ENCODE data around the gene THRB.

THRB gene

GRCh38 chr3:24521420-24522145, 26.9 kb upstream of the THRB start:
- H2AFZ ChIP-seq = peak overlapping the region; percentile 90
- H3K27ac ChIP-seq = peak overlapping the region; percentile 31
- H3K4me3 ChIP-seq (ENCODE audit: low read depth, low read length) = peak overlapping the region; percentile 76
- no peaks in the 10 kb centered on the region for H3K27me3 ChIP-seq (ENCODE audit: control insufficient read depth, insufficient read depth, low read length)
- H3K4me1 ChIP-seq = peaks cover 3% of the 10 kb centered on the region
- no peak for TF ChIP-seq CTCF (IDR thresholded peaks at IDR 0.05)
- no peaks in the 10 kb centered on the region for H3K9me3 ChIP-seq (ENCODE audit: control insufficient read depth, low read length)
- peak overlapping the region; percentile 89 for H3K4me2 ChIP-seq (ENCODE audit: low read length)
- H3K79me2 ChIP-seq = no peaks in the 10 kb centered on the region
- no peaks in the 10 kb centered on the region for H3K36me3 ChIP-seq (ENCODE audit: control insufficient read depth, insufficient read depth, low read length)
- peak overlapping the region; percentile 8 for H3K9ac ChIP-seq

GRCh38 chr3:24520976-24521419, 26.3 kb upstream of the THRB start:
- Histone ChIP-seq H3K4me1 (peaks cover 3% of the 10 kb centered on the region), H3K27ac (peak overlapping the region; percentile 31), H3K36me3 (ENCODE audit: control insufficient read depth, insufficient read depth, low read length) (no peaks in the 10 kb centered on the region), H3K79me2 (no peaks in the 10 kb centered on the region), H3K4me2 (ENCODE audit: low read length) (peak overlapping the region; percentile 89), H3K9ac (no peak overlapping the region), H3K4me3 (ENCODE audit: low read depth, low read length) (peak overlapping the region; percentile 76), H3K27me3 (ENCODE audit: control insufficient read depth, insufficient read depth, low read length) (no peaks in the 10 kb centered on the region), H3K9me3 (ENCODE audit: control insufficient read depth, low read length) (no peaks in the 10 kb centered on the region), H2AFZ (peak overlapping the region; percentile 90)
- no peak for TF ChIP-seq CTCF (IDR thresholded peaks at IDR 0.05)

- H3K36me3 ChIP-seq (ENCODE audit: control insufficient read depth, insufficient read depth, low read length) = no peaks in the 10 kb centered on the region
- H2AFZ ChIP-seq = no peak overlapping the region
- no peaks in the 10 kb centered on the region for H3K9me3 ChIP-seq (ENCODE audit: control insufficient read depth, low read length)
- no peaks in the 10 kb centered on the region for H3K79me2 ChIP-seq
- no peaks in the 10 kb centered on the region for H3K27me3 ChIP-seq (ENCODE audit: control insufficient read depth, insufficient read depth, low read length)
- no peak overlapping the region for H3K4me3 ChIP-seq (ENCODE audit: low read depth, low read length)
- no peak overlapping the region for H3K27ac ChIP-seq
- peaks cover 3% of the 10 kb centered on the region for H3K4me1 ChIP-seq
- no peak overlapping the region for H3K4me2 ChIP-seq (ENCODE audit: low read length)
- TF ChIP-seq CTCF (IDR thresholded peaks at IDR 0.05) = no peak
- H3K9ac ChIP-seq = no peak overlapping the region
These were observed 25.4 kb upstream of the THRB start for GRCh38 chr3:24520101-24520495.

- Histone ChIP-seq H3K27ac (no peak overlapping the region), H3K9ac (no peak overlapping the region), H3K9me3 (ENCODE audit: control insufficient read depth, low read length) (no peaks in the 10 kb centered on the region), H3K79me2 (no peaks in the 10 kb centered on the region), H3K4me3 (ENCODE audit: low read depth, low read length) (no peak overlapping the region), H3K4me1 (peaks cover 3% of the 10 kb centered on the region), H3K27me3 (ENCODE audit: control insufficient read depth, insufficient read depth, low read length) (no peaks in the 10 kb centered on the region), H3K4me2 (ENCODE audit: low read length) (peak overlapping the region; percentile 6), H2AFZ (peak overlapping the region; percentile 63), H3K36me3 (ENCODE audit: control insufficient read depth, insufficient read depth, low read length) (no peaks in the 10 kb centered on the region)
- TF ChIP-seq CTCF (IDR thresholded peaks at IDR 0.05) = no peak
These were observed 24.9 kb upstream of the THRB start for GRCh38 chr3:24519368-24520100.
